ENCODE data around the gene ZNF774. TPM values are rescaled to one million over a fixed set of nuclear protein-coding genes. Genes with fewer than 3 reads are reported as not detected.

The ZNF774 gene
- polyA plus RNA-seq, 1 donor (not counting 4 experiments of a cell fraction or from before 2014, with no cell fraction given), result 2.3 TPM

DNA sequence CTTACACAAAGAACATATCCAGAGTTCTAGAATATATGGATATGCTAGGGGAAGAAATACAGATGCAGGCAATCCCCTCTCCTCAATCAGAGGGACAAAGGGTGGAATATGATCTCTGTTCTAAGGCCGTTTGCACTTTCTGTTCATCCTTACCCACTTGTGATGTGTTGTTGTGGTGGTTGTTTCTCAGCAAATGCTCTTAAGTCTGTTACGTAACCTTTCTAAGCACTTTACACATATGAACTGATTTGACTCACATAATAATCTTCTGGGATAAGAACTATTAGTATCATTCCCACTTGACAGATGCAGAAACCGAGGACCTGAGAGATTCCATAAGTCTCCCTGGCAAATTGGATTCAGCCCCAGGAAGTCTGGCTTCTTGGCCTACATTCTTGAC, 46.2 kb upstream of the ZNF774 start:
- Histone ChIP-seq H3K4me2 (ENCODE audit: control insufficient read depth, extremely low read depth, insufficient read depth, low read depth, low read length) (no peak overlapping the region), H3K27me3 (ENCODE audit: control insufficient read depth, extremely low read depth, insufficient read depth, low read length) (no peaks in the 10 kb centered on the region), H3K4me1 (ENCODE audit: control insufficient read depth, extremely low read depth, insufficient read depth, low read length) (no peaks in the 10 kb centered on the region), H3K4me3 (ENCODE audit: control insufficient read depth in 2 of 3, extremely low read depth in 1 of 3, insufficient read depth in 2 of 3, low read depth in 1 of 3, low read length in 3 of 3) (no peak overlapping the region), H3K36me3 (ENCODE audit: control insufficient read depth in 2 of 2, extremely low read depth in 1 of 2, insufficient read depth in 2 of 2, low read length in 2 of 2) (no peaks in the 10 kb centered on the region), H3K9me1 (ENCODE audit: control insufficient read depth, extremely low read depth, insufficient read depth, low read length) (no peaks in the 10 kb centered on the region), H3K9ac (ENCODE audit: control insufficient read depth, extremely low read depth, insufficient read depth, low read length) (no peak overlapping the region), H3K79me2 (ENCODE audit: control insufficient read depth, insufficient read depth, low read length) (no peaks in the 10 kb centered on the region), H3K27ac (ENCODE audit: control insufficient read depth, insufficient read depth, low read length) (no peak overlapping the region), H2AFZ (ENCODE audit: control insufficient read depth, low read length) (no peak overlapping the region), H3K9me3 (ENCODE audit: control insufficient read depth, low read depth, low read length) (no peaks in the 10 kb centered on the region), H4K20me1 (ENCODE audit: control insufficient read depth, extremely low read depth, insufficient read depth, low read length) (no peaks in the 10 kb centered on the region)
- no peak for TF ChIP-seq EZH2 (IDR thresholded peaks at IDR 0.05; ENCODE audit: low read length)
- no peak for TF ChIP-seq CTCF (optimal IDR thresholded peaks at IDR 0.05 in 1 of 3, IDR thresholded peaks at IDR 0.05 in 1 of 3, conservative IDR thresholded peaks at IDR 0.05 in 1 of 3; ENCODE audit: extremely low read depth in 1 of 3, insufficient read depth in 2 of 3, low read length in 3 of 3)
- DNase-seq (ENCODE audit: low read depth, low spot score) (no peak), FAIRE-seq (no peak)
- dilution Hi-C loops (cut with MboI; ENCODE audit: extremely low pct_ligation_motif_present, low sequenced_read_pairs), result no loop called here

DNA sequence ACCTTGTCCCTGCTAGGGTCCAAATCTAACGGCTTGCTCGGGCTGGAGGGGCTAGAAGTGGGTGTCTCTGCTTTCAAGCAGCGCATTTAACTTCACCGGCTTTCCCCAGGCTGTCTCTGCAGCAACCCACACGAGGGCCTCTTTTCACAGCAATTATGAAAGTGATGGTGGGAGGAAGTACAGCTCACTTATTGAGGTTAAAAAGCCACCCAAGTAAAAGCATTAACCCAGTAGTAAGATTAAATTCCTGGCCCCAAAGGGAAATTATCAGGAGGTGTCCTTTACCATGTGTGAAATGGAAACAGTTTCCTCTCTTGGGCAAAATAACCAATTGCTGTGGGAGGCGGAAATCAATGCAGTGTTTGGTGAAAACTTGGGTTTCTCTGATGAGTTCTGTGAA, 45.5 kb upstream of the ZNF774 start:
- H2AFZ ChIP-seq (ENCODE audit: control insufficient read depth, low read length), result no peak overlapping the region
- TF ChIP-seq EZH2 (IDR thresholded peaks at IDR 0.05; ENCODE audit: low read length), result no peak
- no peak for TF ChIP-seq CTCF (optimal IDR thresholded peaks at IDR 0.05 in 1 of 3, IDR thresholded peaks at IDR 0.05 in 1 of 3, conservative IDR thresholded peaks at IDR 0.05 in 1 of 3; ENCODE audit: extremely low read depth in 1 of 3, insufficient read depth in 2 of 3, low read length in 3 of 3)
- DNase-seq (ENCODE audit: low read depth, low spot score) (no peak), FAIRE-seq (no peak)
- H3K27me3 ChIP-seq (ENCODE audit: control insufficient read depth, extremely low read depth, insufficient read depth, low read length), result no peaks in the 10 kb centered on the region
- no peaks in the 10 kb centered on the region for H3K36me3 ChIP-seq (ENCODE audit: control insufficient read depth in 2 of 2, extremely low read depth in 1 of 2, insufficient read depth in 2 of 2, low read length in 2 of 2)
- H3K9ac ChIP-seq (ENCODE audit: control insufficient read depth, extremely low read depth, insufficient read depth, low read length), result no peak overlapping the region
- no peaks in the 10 kb centered on the region for H3K9me3 ChIP-seq (ENCODE audit: control insufficient read depth, low read depth, low read length)
- no peak overlapping the region for H3K4me3 ChIP-seq (ENCODE audit: control insufficient read depth in 2 of 3, extremely low read depth in 1 of 3, insufficient read depth in 2 of 3, low read depth in 1 of 3, low read length in 3 of 3)
- no peak overlapping the region for H3K27ac ChIP-seq (ENCODE audit: control insufficient read depth, insufficient read depth, low read length)
- no peak overlapping the region for H3K4me2 ChIP-seq (ENCODE audit: control insufficient read depth, extremely low read depth, insufficient read depth, low read depth, low read length)
- dilution Hi-C loops (cut with MboI; ENCODE audit: extremely low pct_ligation_motif_present, low sequenced_read_pairs), result no loop called here
- no peaks in the 10 kb centered on the region for H3K9me1 ChIP-seq (ENCODE audit: control insufficient read depth, extremely low read depth, insufficient read depth, low read length)
- H4K20me1 ChIP-seq (ENCODE audit: control insufficient read depth, extremely low read depth, insufficient read depth, low read length), result no peaks in the 10 kb centered on the region
- no peaks in the 10 kb centered on the region for H3K79me2 ChIP-seq (ENCODE audit: control insufficient read depth, insufficient read depth, low read length)
- H3K4me1 ChIP-seq (ENCODE audit: control insufficient read depth, extremely low read depth, insufficient read depth, low read length), result no peaks in the 10 kb centered on the region
